Hepatocyte (in vitro differentiated cells): ENCODE measurements around the gene PTPRK. TPM values are rescaled to one million over a fixed set of nuclear protein-coding genes. Genes with fewer than 3 reads are reported as not detected.

ENCODE experiments used
- DNase-seq: peaks from one replicate; pipeline ENCODE4 v3.0.0-alpha.2; 2016; ENCODE audit warnings: low spot score
- H2AFZ ChIP-seq: fragments of 200-600 bp; sonication (generic); 2 replicates; pipeline ENCODE4 v1.6.0; 2016; ENCODE audit warnings: antibody characterized with exemption, mild to moderate bottlenecking
- H3K27ac ChIP-seq: fragments of 200-600 bp; sonication (generic); 2 replicates; pipeline ENCODE4 v1.5.1; 2016; ENCODE audit warnings: mild to moderate bottlenecking
- H3K27me3 ChIP-seq: fragments of 200-600 bp; sonication (generic); 2 replicates; pipeline ENCODE4 v1.6.1; 2016
- H3K36me3 ChIP-seq: fragments of 200-600 bp; sonication (generic); replicated peaks from 2 replicates; pipeline ENCODE4 v1.5.1; 2016; ENCODE audit warnings: low read depth; ENCODE audit not compliant: insufficient read depth
- H3K4me1 ChIP-seq: fragments of 200-600 bp; sonication (generic); 2 replicates; pipeline ENCODE4 v1.5.1; 2016; ENCODE audit warnings: mild to moderate bottlenecking, moderate library complexity; ENCODE audit not compliant: insufficient read depth
- H3K4me2 ChIP-seq: fragments of 200-600 bp; sonication (generic); 2 replicates; pipeline ENCODE4 v1.6.0; 2016
- H3K4me3 ChIP-seq: fragments of 200-600 bp; sonication (generic); 2 replicates; pipeline ENCODE4 v1.5.1; 2016; ENCODE audit warnings: mild to moderate bottlenecking
- H3K79me2 ChIP-seq: fragments of 200-600 bp; sonication (generic); 2 replicates; pipeline ENCODE4 v1.6.0; 2017; ENCODE audit warnings: mild to moderate bottlenecking
- H3K9me2 ChIP-seq: fragments of 200-600 bp; sonication (generic); replicated peaks from 2 replicates; pipeline ENCODE4 v1.6.0; 2017; ENCODE audit warnings: mild to moderate bottlenecking; ENCODE audit not compliant: insufficient read depth
- H3K9me3 ChIP-seq: fragments of 200-600 bp; sonication (generic); 2 replicates; pipeline ENCODE4 v1.5.1; 2016; ENCODE audit warnings: low read depth, mild to moderate bottlenecking
- H4K20me1 ChIP-seq: fragments of 200-600 bp; sonication (generic); 2 replicates; pipeline ENCODE4 v1.6.0; 2016; ENCODE audit warnings: mild to moderate bottlenecking; ENCODE audit not compliant: insufficient read depth, poor library complexity, severe bottlenecking
- CTCF ChIP-seq: fragments of 200-600 bp; sonication (generic); IDR thresholded peaks from 2 replicates; pipeline ENCODE4 v1.5.1; 2016; ENCODE audit warnings: antibody characterized with exemption, mild to moderate bottlenecking; ENCODE audit not compliant: poor library complexity
- EZH2 ChIP-seq: fragments of 200-600 bp; sonication (generic); IDR thresholded peaks from 2 replicates; pipeline ENCODE4 v1.6.1; 2016; ENCODE audit warnings: antibody characterized with exemption, mild to moderate bottlenecking, borderline replicate concordance
- EZH2phosphoT487 ChIP-seq: fragments of 200-600 bp; sonication (generic); IDR thresholded peaks from one replicate; pipeline ENCODE4 v1.6.1; 2018; ENCODE audit warnings: antibody characterized with exemption, mild to moderate bottlenecking, low read depth, moderate library complexity; ENCODE audit not compliant: unreplicated experiment, severe bottlenecking
- WGBS: methylation state at CpG from one replicate; pipeline ENCODE4 v1.1.6; 2016; ENCODE audit warnings: low lambda C conversion rate; ENCODE audit errors: missing lambda C conversion rate; 5-methylcytosine and 5-hydroxymethylcytosine counted together
- polyA plus RNA-seq: library from polyadenylated mRNA; unstranded; fragments of >200 nt; fragmentation: Nextera tagmentation; extraction: Ambion mirVana; gene quantifications from 2 replicates; pipeline ENCODE4 v1.2.1, GENCODE V29; 2016
- total RNA-seq: library from RNA; depleted of rRNA; stranded (reverse); fragments of >200 nt; gene quantifications from 2 replicates; pipeline ENCODE4 v1.2.3, GENCODE V29; 2014

The PTPRK gene
- total and polyA plus RNA-seq, 2 experiments from 2014 or later, result 42.0 to 80.2 TPM

- no peak for TF ChIP-seq CTCF
- no peak for TF ChIP-seq EZH2phosphoT487
- TF ChIP-seq EZH2, result no peak
- WGBS, result 85% methylated on average over 3 of the region's 3 CpGs
- H3K36me3 ChIP-seq, result no peaks in the 10 kb centered on the region
- H3K9me2 ChIP-seq, result no peaks in the 10 kb centered on the region
- no peak overlapping the region for H2AFZ ChIP-seq
- no peak overlapping the region for H3K27ac ChIP-seq
- no peaks in the 10 kb centered on the region for H3K4me1 ChIP-seq
- no peak overlapping the region for H3K4me2 ChIP-seq
- no peak overlapping the region for H3K4me3 ChIP-seq
- H3K9me3 ChIP-seq, result no peaks in the 10 kb centered on the region
- H3K27me3 ChIP-seq, result no peaks in the 10 kb centered on the region
- H4K20me1 ChIP-seq, result no peaks in the 10 kb centered on the region
- no peak for DNase-seq
- H3K79me2 ChIP-seq, result no peaks in the 10 kb centered on the region
These were observed 522.8 kb downstream of the PTPRK start for GRCh38 chr6:127997496-127998164.

- no peak for DNase-seq
- Histone ChIP-seq H4K20me1 (no peaks in the 10 kb centered on the region), H2AFZ (no peak overlapping the region), H3K4me2 (no peak overlapping the region), H3K79me2 (no peaks in the 10 kb centered on the region), H3K27me3 (no peaks in the 10 kb centered on the region), H3K36me3 (no peaks in the 10 kb centered on the region), H3K9me2 (no peaks in the 10 kb centered on the region), H3K4me1 (no peaks in the 10 kb centered on the region), H3K4me3 (no peak overlapping the region), H3K9me3 (no peaks in the 10 kb centered on the region), H3K27ac (no peak overlapping the region)
- WGBS, result 93% methylated on average over 3 of the region's 3 CpGs
- no peak for TF ChIP-seq CTCF
- no peak for TF ChIP-seq EZH2
- TF ChIP-seq EZH2phosphoT487, result no peak
These were observed 523.5 kb downstream of the PTPRK start for GRCh38 chr6:127996925-127997324.

- Histone ChIP-seq H3K36me3 (no peaks in the 10 kb centered on the region), H3K9me3 (no peaks in the 10 kb centered on the region), H3K4me3 (no peak overlapping the region), H3K4me1 (no peaks in the 10 kb centered on the region), H3K4me2 (no peak overlapping the region), H3K27me3 (no peaks in the 10 kb centered on the region), H3K79me2 (no peaks in the 10 kb centered on the region), H4K20me1 (no peaks in the 10 kb centered on the region), H3K9me2 (no peaks in the 10 kb centered on the region), H2AFZ (no peak overlapping the region), H3K27ac (no peak overlapping the region)
- no peak for DNase-seq
- WGBS, result 94% methylated on average over 1 of the region's 1 CpG
- TF ChIP-seq CTCF (no peak), EZH2phosphoT487 (no peak), EZH2 (no peak)
These were observed 528.3 kb downstream of the PTPRK start for GRCh38 chr6:127992144-127992543.

- Histone ChIP-seq H3K79me2 (no peaks in the 10 kb centered on the region), H3K9me3 (no peaks in the 10 kb centered on the region), H2AFZ (no peak overlapping the region), H3K4me2 (no peak overlapping the region), H3K27ac (no peak overlapping the region), H3K9me2 (no peaks in the 10 kb centered on the region), H3K36me3 (no peaks in the 10 kb centered on the region), H4K20me1 (no peaks in the 10 kb centered on the region), H3K4me3 (no peak overlapping the region), H3K27me3 (no peaks in the 10 kb centered on the region), H3K4me1 (no peaks in the 10 kb centered on the region)
- DNase-seq, result no peak
- TF ChIP-seq EZH2 (no peak), CTCF (no peak), EZH2phosphoT487 (no peak)
- 85% methylated on average over 1 of the region's 1 CpG for WGBS
These were observed 530.3 kb downstream of the PTPRK start for GRCh38 chr6:127990074-127990473.
